ENCODE results near the gene CDH10.

The CDH10 gene

GRCh38 chr5:24630918-24631317, 13.9 kb downstream of the CDH10 start:
- no peak for DNase-seq (ENCODE audit: low read depth)
- TF ChIP-seq CTCF (IDR thresholded peaks at IDR 0.05; ENCODE audit: control insufficient read depth, insufficient read depth, low read depth, low read length, missing control alignments), result no peak
- H3K4me3 ChIP-seq (ENCODE audit: control insufficient read depth, low read depth, low read length), result no peak overlapping the region

- DNase-seq (ENCODE audit: low read depth), result no peak
- TF ChIP-seq CTCF (IDR thresholded peaks at IDR 0.05; ENCODE audit: control insufficient read depth, insufficient read depth, low read depth, low read length, missing control alignments), result no peak
- H3K4me3 ChIP-seq (ENCODE audit: control insufficient read depth, low read depth, low read length), result no peak overlapping the region
Observed at GRCh38 chr5:24629798-24630197, 15.0 kb downstream of the CDH10 start.

- no peak for TF ChIP-seq CTCF (IDR thresholded peaks at IDR 0.05; ENCODE audit: control insufficient read depth, insufficient read depth, low read depth, low read length, missing control alignments)
- DNase-seq (ENCODE audit: low read depth), result no peak
- H3K4me3 ChIP-seq (ENCODE audit: control insufficient read depth, low read depth, low read length), result no peak overlapping the region
Observed at GRCh38 chr5:24624872-24625271, 19.9 kb downstream of the CDH10 start.

- TF ChIP-seq CTCF (IDR thresholded peaks at IDR 0.05; ENCODE audit: control insufficient read depth, insufficient read depth, low read depth, low read length, missing control alignments), result no peak
- H3K4me3 ChIP-seq (ENCODE audit: control insufficient read depth, low read depth, low read length), result no peak overlapping the region
- no peak for DNase-seq (ENCODE audit: low read depth)
Observed at GRCh38 chr5:24623624-24624023, 21.2 kb downstream of the CDH10 start.

- no peak overlapping the region for H3K4me3 ChIP-seq (ENCODE audit: control insufficient read depth, low read depth, low read length)
- TF ChIP-seq CTCF (IDR thresholded peaks at IDR 0.05; ENCODE audit: control insufficient read depth, insufficient read depth, low read depth, low read length, missing control alignments), result no peak
- DNase-seq (ENCODE audit: low read depth), result no peak
Observed at GRCh38 chr5:24623031-24623430, 21.7 kb downstream of the CDH10 start.

GRCh38 chr5:24621792-24622191, 23.0 kb downstream of the CDH10 start:
- H3K4me3 ChIP-seq (ENCODE audit: control insufficient read depth, low read depth, low read length), result no peak overlapping the region
- DNase-seq (ENCODE audit: low read depth), result no peak
- TF ChIP-seq CTCF (IDR thresholded peaks at IDR 0.05; ENCODE audit: control insufficient read depth, insufficient read depth, low read depth, low read length, missing control alignments), result no peak

GRCh38 chr5:24616566-24616965, 28.2 kb downstream of the CDH10 start:
- no peak for DNase-seq (ENCODE audit: low read depth)
- TF ChIP-seq CTCF (IDR thresholded peaks at IDR 0.05; ENCODE audit: control insufficient read depth, insufficient read depth, low read depth, low read length, missing control alignments), result no peak
- H3K4me3 ChIP-seq (ENCODE audit: control insufficient read depth, low read depth, low read length), result no peak overlapping the region
